Subcutaneous adipose tissue (tissue), 4 donors: ENCODE measurements around the gene CDCP1. TPM values are rescaled to one million over a fixed set of nuclear protein-coding genes. Genes with fewer than 3 reads are reported as not detected.

Experiments used
- CTCF ChIP-seq: fragments of 450-650 bp; IDR thresholded peaks from one replicate; pipeline ENCODE4 v1.5.1; 2016; ENCODE audit warnings: low read depth, mild to moderate bottlenecking, control low read depth, antibody characterized with exemption, moderate library complexity
- total RNA-seq, 4 donors: library from RNA; depleted of rRNA; stranded (reverse); fragments of >200 nt; gene quantifications; one replicate each; pipeline ENCODE4 v1.1.0, GENCODE V29; 2016

The CDCP1 gene
- total RNA-seq, 4 donors from 2014 or later, result 0.19 to 11.6 (median 2.1) TPM

- no peak for TF ChIP-seq CTCF
Observed at GRCh38 chr3:45119376-45119775, 26.8 kb downstream of the CDCP1 start.

GRCh38 chr3:45118615-45119071, 27.5 kb downstream of the CDCP1 start:
- TF ChIP-seq CTCF, result no peak

- TF ChIP-seq CTCF, result no peak
Observed at GRCh38 chr3:45116350-45116749, 29.8 kb downstream of the CDCP1 start.

- no peak for TF ChIP-seq CTCF
Observed at GRCh38 chr3:45113625-45114050, 32.5 kb downstream of the CDCP1 start.

GRCh38 chr3:45112939-45113338, 33.2 kb downstream of the CDCP1 start:
- TF ChIP-seq CTCF, result no peak

GRCh38 chr3:45110509-45110833, 35.7 kb downstream of the CDCP1 start:
- TF ChIP-seq CTCF, result no peak

GRCh38 chr3:45109771-45110508, 36.2 kb downstream of the CDCP1 start:
- no peak for TF ChIP-seq CTCF
